CD4-positive, alpha-beta memory T cell (primary cell): ENCODE results near the gene GFRAL. TPM values are rescaled to one million over a fixed set of nuclear protein-coding genes. Genes with fewer than 3 reads are reported as not detected.

ENCODE experiments used
- CTCF ChIA-PET: fragments of 350-600 bp; sonication (Branson Sonifier 250); formaldehyde crosslinking; loops from one replicate; lab custom pipeline; 2021; ENCODE audit warnings: inconsistent platforms; ENCODE audit not compliant: partially characterized antibody; lab: Charles Lee
- POLR2A ChIA-PET: fragments of 350-600 bp; sonication (Branson Sonifier 250); formaldehyde crosslinking; loops from one replicate; lab custom pipeline; 2021; ENCODE audit not compliant: partially characterized antibody; lab: Charles Lee
- DNase-seq, 5 donors: peaks; one replicate each; pipeline versions ENCODE4 v3.0.0 to v3.0.0-alpha.2; 2020 to 2022; ENCODE audit warnings: mixed read lengths in 1 of 5
- H3K27ac ChIP-seq: one replicate; pipeline ENCODE4 v1.7.0; 2013; ENCODE audit warnings: low read depth, low read length
- H3K27me3 ChIP-seq: 2 replicates; pipeline ENCODE4 v1.7.0; 2013; ENCODE audit warnings: mild to moderate bottlenecking, low read length, moderate library complexity; ENCODE audit not compliant: insufficient read depth
- H3K36me3 ChIP-seq: 2 replicates; pipeline ENCODE4 v1.7.0; 2013; ENCODE audit warnings: mild to moderate bottlenecking, low read length, moderate library complexity; ENCODE audit not compliant: insufficient read depth
- H3K4me1 ChIP-seq: 2 replicates; pipeline ENCODE4 v1.7.0; 2013; ENCODE audit warnings: mild to moderate bottlenecking, low read length, moderate library complexity; ENCODE audit not compliant: insufficient read depth
- H3K4me3 ChIP-seq, 2 donors: one replicate each; pipeline ENCODE4 v1.7.0; 2013; ENCODE audit warnings: low read length in 2 of 2, mild to moderate bottlenecking in 1 of 2
- H3K9me3 ChIP-seq, 2 donors: one replicate each; pipeline ENCODE4 v1.7.0; 2013; ENCODE audit warnings: low read length in 2 of 2, control low read depth in 1 of 2; ENCODE audit not compliant: control insufficient read depth in 1 of 2
- H3K27ac Mint-ChIP-seq, 7 donors: one replicate each; pipeline ENCODE4 v1.8.0; 2020 to 2021; ENCODE audit warnings: mixed read lengths in 7 of 7, mild to moderate bottlenecking in 6 of 7, inconsistent platforms in 3 of 7, moderate library complexity in 3 of 7
- H3K27me3 Mint-ChIP-seq, 2 donors: one replicate each; pipeline ENCODE4 v1.8.0; 2020 to 2021; ENCODE audit warnings: mixed read lengths in 2 of 2
- H3K36me3 Mint-ChIP-seq, 2 donors: one replicate each; pipeline ENCODE4 v1.8.0; 2020 to 2021; ENCODE audit warnings: mixed read lengths in 2 of 2, inconsistent platforms in 1 of 2, mild to moderate bottlenecking in 1 of 2
- H3K4me1 Mint-ChIP-seq, 4 donors: one replicate each; pipeline ENCODE4 v1.8.0; 2020 to 2021; ENCODE audit warnings: mixed read lengths in 4 of 4, mild to moderate bottlenecking in 1 of 4
- H3K4me3 Mint-ChIP-seq, 8 donors: one replicate each; pipeline ENCODE4 v1.8.0; 2020 to 2021; ENCODE audit warnings: mixed read lengths in 8 of 8, mild to moderate bottlenecking in 7 of 8, moderate library complexity in 6 of 8, inconsistent platforms in 3 of 8
- H3K9me3 Mint-ChIP-seq, 8 donors: one replicate each; pipeline ENCODE4 v1.8.0; 2020 to 2021; ENCODE audit warnings: mixed read lengths in 8 of 8, mild to moderate bottlenecking in 5 of 8, inconsistent platforms in 3 of 8, moderate library complexity in 1 of 8
- intact Hi-C: fragments of 100-400 bp; cut with micrococcal nuclease; formaldehyde crosslinking; loops from one replicate; pipeline ENCODE4 v1.15.1; 2023
- polyA plus RNA-seq, 2 donors: library from polyadenylated mRNA; unstranded; fragments of 300-500 nt; fragmentation: Illumina TruSeq; gene quantifications; one replicate each; pipeline ENCODE4 v1.2.3, GENCODE V29; 2021
- total RNA-seq, 2 experiments: library from RNA; stranded (reverse); gene quantifications; one replicate each; pipeline ENCODE4 v1.2.3, GENCODE V29; 2021

The GFRAL gene
- total and polyA plus RNA-seq, 4 experiments from 2014 or later: not detected

GRCh38 chr6:55299286-55299985, 27.8 kb upstream of the GFRAL start:
- H3K9me3 ChIP-seq: no peaks in the 10 kb centered on the region
- H3K36me3 ChIP-seq: no peaks in the 10 kb centered on the region
- H3K27ac ChIP-seq: no peak overlapping the region
- H3K27ac Mint-ChIP-seq: no peak overlapping the region
- peaks cover 0 to 16% (median 10%) of the 10 kb centered on the region in 8 donors for H3K9me3 Mint-ChIP-seq
- ChIA-PET POLR2A (no interaction called here), CTCF (no interaction called here)
- no peak overlapping the region for H3K4me3 ChIP-seq
- no peak for DNase-seq
- no peaks in the 10 kb centered on the region for H3K36me3 Mint-ChIP-seq
- H3K4me3 Mint-ChIP-seq: no peak overlapping the region
- intact Hi-C loops: no loop called here
- no peaks in the 10 kb centered on the region for H3K27me3 ChIP-seq
- H3K27me3 Mint-ChIP-seq: no peaks in the 10 kb centered on the region
- no peaks in the 10 kb centered on the region for H3K4me1 ChIP-seq
- H3K4me1 Mint-ChIP-seq: no peaks in the 10 kb centered on the region

DNA sequence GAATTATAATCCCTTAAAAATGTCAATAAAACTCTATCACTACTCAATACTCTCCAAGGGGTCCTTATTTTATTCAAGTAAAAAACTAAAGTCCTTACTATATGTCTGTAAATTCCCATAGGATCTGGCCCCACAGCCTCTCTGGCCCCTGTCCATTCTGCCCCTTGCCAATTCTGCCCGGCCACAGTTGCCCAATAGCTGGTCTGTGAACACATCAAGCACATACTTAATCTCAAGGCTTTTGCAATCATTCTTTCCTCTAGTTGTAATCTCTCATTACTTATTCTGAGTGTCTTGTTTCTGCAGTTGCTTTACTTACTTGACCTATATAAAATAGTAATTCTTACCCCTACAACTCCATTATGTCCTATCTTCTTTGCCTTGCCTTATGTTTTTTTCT, 22.5 kb upstream of the GFRAL start:
- no peak overlapping the region for H3K27ac ChIP-seq
- CTCF ChIA-PET: no interaction called here
- intact Hi-C loops: no loop called here

DNA sequence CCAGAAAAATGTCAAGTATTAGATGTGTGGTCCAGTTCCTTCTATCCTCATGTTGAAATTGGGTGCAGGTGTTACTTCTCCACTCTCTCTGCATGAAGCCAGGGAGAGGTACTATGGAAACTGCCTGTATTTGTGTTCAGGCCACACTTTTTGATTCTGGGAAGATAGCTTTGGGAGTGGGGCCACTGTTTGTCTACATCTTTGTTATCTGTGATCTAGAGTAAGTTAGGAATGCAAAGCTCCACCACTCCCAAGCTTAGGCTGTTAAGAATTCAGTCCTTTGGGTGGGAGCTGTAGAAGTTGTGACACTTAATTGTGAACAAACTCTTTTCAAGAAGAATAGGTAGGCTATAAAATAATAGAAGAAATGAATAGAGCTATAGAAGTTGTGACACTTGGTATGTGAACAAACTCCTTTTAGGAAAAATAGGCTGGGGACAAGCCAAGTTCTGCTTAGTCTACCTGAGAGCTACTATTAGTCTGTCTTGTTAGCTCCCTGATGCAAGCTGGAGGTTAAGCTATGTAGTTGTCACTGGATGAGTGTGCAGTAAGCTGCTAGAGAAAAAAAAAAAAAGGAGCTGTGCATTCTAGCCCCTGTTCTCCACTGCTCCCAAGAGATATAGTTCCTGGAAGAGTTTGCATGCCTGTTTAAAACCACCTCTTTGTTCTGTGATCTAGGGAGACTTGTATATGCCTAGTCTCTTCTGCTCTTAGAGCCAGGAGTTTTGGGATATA, 7.1 kb upstream of the GFRAL start:
- ChIA-PET POLR2A (no interaction called here), CTCF (no interaction called here)
- Mint-ChIP-seq H3K27ac (no peak overlapping the region), H3K4me3 (no peak overlapping the region), H3K9me3 (peaks cover 5 to 27% (median 17%) of the 10 kb centered on the region in 8 donors), H3K4me1 (no peaks in the 10 kb centered on the region), H3K27me3 (no peaks in the 10 kb centered on the region), H3K36me3 (no peaks in the 10 kb centered on the region)
- no peak for DNase-seq
- Histone ChIP-seq H3K36me3 (no peaks in the 10 kb centered on the region), H3K27ac (no peak overlapping the region), H3K27me3 (no peaks in the 10 kb centered on the region), H3K4me1 (no peaks in the 10 kb centered on the region), H3K4me3 (no peak overlapping the region), H3K9me3 (no peaks in the 10 kb centered on the region)
- intact Hi-C loops: no loop called here

More for the DNA sequence above, 22.5 kb upstream of the GFRAL start:
- H3K27me3 Mint-ChIP-seq: no peaks in the 10 kb centered on the region
- H3K36me3 Mint-ChIP-seq: no peaks in the 10 kb centered on the region
- Histone ChIP-seq H3K27me3 (no peaks in the 10 kb centered on the region), H3K9me3 (no peaks in the 10 kb centered on the region), H3K36me3 (no peaks in the 10 kb centered on the region), H3K4me3 (no peak overlapping the region), H3K4me1 (no peaks in the 10 kb centered on the region)
- DNase-seq: no peak
- peaks cover 0 to 16% (median 12%) of the 10 kb centered on the region in 8 donors for H3K9me3 Mint-ChIP-seq
- no peak overlapping the region for H3K4me3 Mint-ChIP-seq
- H3K27ac Mint-ChIP-seq: no peak overlapping the region
- no peaks in the 10 kb centered on the region for H3K4me1 Mint-ChIP-seq
- POLR2A ChIA-PET: no interaction called here

- Histone ChIP-seq H3K4me3 (no peak overlapping the region), H3K36me3 (no peaks in the 10 kb centered on the region), H3K4me1 (no peaks in the 10 kb centered on the region), H3K27me3 (no peaks in the 10 kb centered on the region), H3K9me3 (no peaks in the 10 kb centered on the region), H3K27ac (no peak overlapping the region)
- H3K36me3 Mint-ChIP-seq: no peaks in the 10 kb centered on the region
- POLR2A ChIA-PET: no interaction called here
- no peak overlapping the region for H3K27ac Mint-ChIP-seq
- CTCF ChIA-PET: no interaction called here
- intact Hi-C loops: no loop called here
- no peak overlapping the region for H3K4me3 Mint-ChIP-seq
- H3K9me3 Mint-ChIP-seq: peaks cover 5 to 27% (median 16%) of the 10 kb centered on the region in 8 donors
- no peaks in the 10 kb centered on the region for H3K27me3 Mint-ChIP-seq
- no peak for DNase-seq
- no peaks in the 10 kb centered on the region for H3K4me1 Mint-ChIP-seq
These were observed 6.6 kb upstream of the GFRAL start for GRCh38 chr6:55320696-55321086.

- intact Hi-C loops: no loop called here
- H3K4me3 Mint-ChIP-seq: no peak overlapping the region
- Histone ChIP-seq H3K27me3 (no peaks in the 10 kb centered on the region), H3K9me3 (no peaks in the 10 kb centered on the region), H3K4me1 (no peaks in the 10 kb centered on the region), H3K36me3 (no peaks in the 10 kb centered on the region), H3K4me3 (no peak overlapping the region), H3K27ac (no peak overlapping the region)
- peaks cover 0 to 20% (median 8%) of the 10 kb centered on the region in 8 donors for H3K9me3 Mint-ChIP-seq
- H3K4me1 Mint-ChIP-seq: no peaks in the 10 kb centered on the region
- ChIA-PET POLR2A (no interaction called here), CTCF (no interaction called here)
- DNase-seq: no peak
- no peak overlapping the region for H3K27ac Mint-ChIP-seq
- H3K36me3 Mint-ChIP-seq: no peaks in the 10 kb centered on the region
- H3K27me3 Mint-ChIP-seq: no peaks in the 10 kb centered on the region
These were observed 49.9 kb downstream of the GFRAL start for GRCh38 chr6:55377150-55377549.

- no peak overlapping the region for H3K27ac ChIP-seq
- H3K4me3 Mint-ChIP-seq: no peak overlapping the region
- ChIA-PET CTCF (no interaction called here), POLR2A (no interaction called here)
- no peak overlapping the region for H3K4me3 ChIP-seq
- H3K27me3 Mint-ChIP-seq: no peaks in the 10 kb centered on the region
- H3K9me3 ChIP-seq: no peaks in the 10 kb centered on the region
- H3K36me3 ChIP-seq: no peaks in the 10 kb centered on the region
- peaks cover 0 to 17% (median 8%) of the 10 kb centered on the region in 8 donors for H3K9me3 Mint-ChIP-seq
- H3K4me1 ChIP-seq: no peaks in the 10 kb centered on the region
- no peaks in the 10 kb centered on the region for H3K36me3 Mint-ChIP-seq
- intact Hi-C loops: no loop called here
- no peak overlapping the region for H3K27ac Mint-ChIP-seq
- H3K4me1 Mint-ChIP-seq: no peaks in the 10 kb centered on the region
- no peak for DNase-seq
- no peaks in the 10 kb centered on the region for H3K27me3 ChIP-seq
These were observed 52.2 kb downstream of the GFRAL start for GRCh38 chr6:55379471-55379870.

- Mint-ChIP-seq H3K9me3 (peaks cover 0 to 17% (median 7%) of the 10 kb centered on the region in 8 donors), H3K4me1 (no peaks in the 10 kb centered on the region), H3K36me3 (no peaks in the 10 kb centered on the region), H3K4me3 (no peak overlapping the region), H3K27ac (no peak overlapping the region), H3K27me3 (no peaks in the 10 kb centered on the region)
- Histone ChIP-seq H3K36me3 (no peaks in the 10 kb centered on the region), H3K4me3 (no peak overlapping the region), H3K27me3 (no peaks in the 10 kb centered on the region), H3K9me3 (no peaks in the 10 kb centered on the region), H3K4me1 (no peaks in the 10 kb centered on the region), H3K27ac (no peak overlapping the region)
- ChIA-PET POLR2A (no interaction called here), CTCF (no interaction called here)
- no peak for DNase-seq
- intact Hi-C loops: no loop called here
These were observed 52.6 kb downstream of the GFRAL start for GRCh38 chr6:55379895-55380294.
